ENCODE measurements around the gene SAMD9.

The SAMD9 gene

DNA sequence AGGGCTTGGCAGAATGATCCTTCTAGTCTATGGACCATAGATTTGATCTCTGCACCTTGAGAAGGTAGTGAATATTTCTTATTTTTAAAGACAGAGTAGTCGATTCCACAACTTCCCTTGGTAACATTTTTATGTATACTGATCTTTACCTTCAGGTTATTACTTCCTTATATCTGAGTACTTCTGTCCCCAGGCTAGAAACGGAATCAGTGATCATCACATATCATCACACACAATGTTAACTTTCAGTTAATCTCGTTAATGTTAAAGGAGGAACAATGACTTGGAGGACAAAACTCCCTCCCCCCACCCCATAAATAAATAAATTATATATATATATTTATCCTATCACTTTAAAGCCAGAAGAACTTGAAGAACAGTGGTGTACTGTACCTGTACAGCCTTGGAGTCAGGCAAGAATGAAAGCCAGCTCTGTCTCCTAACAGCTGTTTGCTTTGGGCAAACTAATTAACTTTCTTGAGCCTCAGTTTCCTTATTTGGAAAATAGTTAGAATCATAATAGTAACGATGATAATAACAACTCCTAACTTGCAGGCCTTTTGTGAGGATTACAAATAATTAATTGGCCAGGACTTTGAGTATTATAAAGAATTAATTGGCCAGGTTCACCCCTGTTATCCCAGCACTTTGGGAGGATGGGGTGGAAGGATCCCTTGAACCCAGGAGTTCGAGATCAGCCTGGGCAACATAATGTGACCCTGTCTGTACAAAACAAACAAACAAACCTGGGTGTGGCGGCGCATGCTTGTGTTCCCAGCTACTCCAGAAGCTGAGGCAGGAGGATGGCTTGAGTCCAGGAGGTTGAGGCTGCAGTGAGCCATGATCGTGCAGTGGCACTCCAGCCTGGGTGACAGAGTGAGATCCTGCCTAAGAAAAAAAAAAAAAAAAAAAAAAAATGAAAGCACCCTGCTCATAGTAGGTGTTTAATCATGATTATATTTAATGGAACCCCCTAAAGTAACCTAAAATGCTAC lies 63.5 kb downstream of the SAMD9 start:
- DNase-seq (ENCODE audit: low read depth in 2 of 2): no peak
- H3K4me3 ChIP-seq (replicated peaks in 1 of 2; ENCODE audit: low read depth in 2 of 2, low read length in 2 of 2): no peak overlapping the region
- TF ChIP-seq, protein P1, sequence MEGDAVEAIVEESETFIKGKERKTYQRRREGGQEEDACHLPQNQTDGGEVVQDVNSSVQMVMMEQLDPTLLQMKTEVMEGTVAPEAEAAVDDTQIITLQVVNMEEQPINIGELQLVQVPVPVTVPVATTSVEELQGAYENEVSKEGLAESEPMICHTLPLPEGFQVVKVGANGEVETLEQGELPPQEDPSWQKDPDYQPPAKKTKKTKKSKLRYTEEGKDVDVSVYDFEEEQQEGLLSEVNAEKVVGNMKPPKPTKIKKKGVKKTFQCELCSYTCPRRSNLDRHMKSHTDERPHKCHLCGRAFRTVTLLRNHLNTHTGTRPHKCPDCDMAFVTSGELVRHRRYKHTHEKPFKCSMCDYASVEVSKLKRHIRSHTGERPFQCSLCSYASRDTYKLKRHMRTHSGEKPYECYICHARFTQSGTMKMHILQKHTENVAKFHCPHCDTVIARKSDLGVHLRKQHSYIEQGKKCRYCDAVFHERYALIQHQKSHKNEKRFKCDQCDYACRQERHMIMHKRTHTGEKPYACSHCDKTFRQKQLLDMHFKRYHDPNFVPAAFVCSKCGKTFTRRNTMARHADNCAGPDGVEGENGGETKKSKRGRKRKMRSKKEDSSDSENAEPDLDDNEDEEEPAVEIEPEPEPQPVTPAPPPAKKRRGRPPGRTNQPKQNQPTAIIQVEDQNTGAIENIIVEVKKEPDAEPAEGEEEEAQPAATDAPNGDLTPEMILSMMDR (IDR thresholded peaks at IDR 0.05; ENCODE audit: low read depth, low read length): no peak

DNA sequence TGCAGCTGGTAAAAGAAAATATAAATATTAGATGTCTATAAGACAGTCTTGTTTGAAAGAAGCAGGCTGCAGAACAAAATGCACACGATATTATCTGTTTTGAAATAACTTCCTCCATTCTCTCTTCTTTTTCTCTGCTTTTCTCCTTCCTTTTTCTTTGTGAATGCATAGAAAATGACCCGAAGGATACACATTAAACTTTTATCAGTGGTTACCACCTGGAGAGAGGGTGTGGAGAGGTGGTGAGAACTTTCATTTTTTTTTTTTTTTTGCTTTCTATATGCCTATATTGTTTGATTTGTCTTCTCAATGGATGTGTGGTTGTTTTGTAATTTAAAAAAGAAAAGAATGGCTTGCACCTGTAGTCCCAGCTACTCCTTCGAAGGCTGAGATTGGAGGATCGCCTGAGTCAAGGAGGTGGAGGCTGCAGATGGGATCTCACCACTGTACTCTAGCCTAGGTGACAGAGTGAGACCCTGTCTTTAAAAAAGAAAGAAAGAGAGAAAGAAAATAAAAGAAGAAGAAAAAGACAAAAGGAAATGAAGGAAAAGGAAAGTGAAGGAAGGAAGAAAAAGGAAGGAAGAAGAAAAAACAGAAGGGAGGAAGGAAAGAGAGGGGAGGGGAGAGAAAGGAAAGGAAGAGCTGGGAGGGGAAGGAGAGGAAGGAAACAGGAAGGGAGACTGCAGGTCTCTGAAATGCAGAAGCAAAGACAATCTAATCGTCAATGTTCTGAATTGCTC lies 64.4 kb downstream of the SAMD9 start:
- no peak for DNase-seq (ENCODE audit: low read depth in 2 of 2)
- H3K4me3 ChIP-seq (replicated peaks in 1 of 2; ENCODE audit: low read depth in 2 of 2, low read length in 2 of 2): no peak overlapping the region
- TF ChIP-seq, protein P1 (IDR thresholded peaks at IDR 0.05; ENCODE audit: low read depth, low read length): no peak

DNA sequence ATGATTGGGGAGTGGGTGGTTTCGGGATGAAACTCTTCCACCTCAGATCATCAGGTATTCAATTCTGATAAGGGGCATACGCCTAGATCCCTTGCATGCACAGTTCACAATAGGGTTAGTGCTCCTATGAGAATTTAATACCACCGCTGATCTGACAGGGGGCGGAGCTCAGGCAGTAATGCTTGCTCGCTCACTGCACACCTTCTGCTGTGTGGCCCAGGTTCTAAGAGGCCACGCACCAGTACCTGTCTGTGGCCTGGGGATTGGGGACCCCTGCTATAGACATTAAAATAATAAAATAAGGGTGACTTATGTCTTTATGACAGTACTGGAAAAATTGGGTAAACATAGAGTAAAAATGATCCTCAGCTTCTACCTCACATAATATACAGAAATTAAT lies 66.1 kb downstream of the SAMD9 start:
- DNase-seq (ENCODE audit: low read depth in 2 of 2): no peak
- H3K4me3 ChIP-seq (replicated peaks in 1 of 2; ENCODE audit: low read depth in 2 of 2, low read length in 2 of 2): no peak overlapping the region
- TF ChIP-seq, protein P1 (IDR thresholded peaks at IDR 0.05; ENCODE audit: low read depth, low read length): no peak
